Heart left ventricle (tissue), 16 donors: Measurements from ENCODE around the gene SLC6A11. TPM values are rescaled to one million over a fixed set of nuclear protein-coding genes. Genes with fewer than 3 reads are reported as not detected.

Source experiments
- ATAC-seq, 4 donors: fragments of 200-7000 bp; cut with Tn5 transposase; one replicate each; pipeline ENCODE4 v1.9.1; 2020 to 2022; ENCODE audit warnings: moderate library complexity in 4 of 4, mild to moderate bottlenecking in 3 of 4, moderate number of reproducible peaks in 1 of 4
- DNase-seq, 5 donors: peaks; one replicate each; pipeline ENCODE4 v3.0.0-alpha.2; 2020
- H3K27ac ChIP-seq, 12 donors: fragments of 200-600 bp; sonication (generic) in 4 of 12; one replicate each; pipeline versions ENCODE4 v1.5.0 to v1.8.0; 2016 to 2022; ENCODE audit warnings: mild to moderate bottlenecking in 2 of 12
- H3K27me3 ChIP-seq, 9 donors: fragments of 200-600 bp; sonication (generic) in 2 of 9; one replicate each; pipeline versions ENCODE4 v1.5.1 to v1.8.0; 2016 to 2022; ENCODE audit warnings: mild to moderate bottlenecking in 3 of 9
- H3K36me3 ChIP-seq, 9 donors: fragments of 200-600 bp; sonication (generic) in 2 of 9; one replicate each; pipeline versions ENCODE4 v1.5.0 to v1.8.0; 2018 to 2022; ENCODE audit warnings: mild to moderate bottlenecking in 2 of 9
- H3K4me1 ChIP-seq, 12 donors: fragments of 200-600 bp; sonication (generic) in 4 of 12; one replicate each; pipeline versions ENCODE4 v1.5.0 to v1.8.0; 2016 to 2022; ENCODE audit warnings: mild to moderate bottlenecking in 3 of 12
- H3K4me3 ChIP-seq, 12 donors: fragments of 200-600 bp; sonication (generic) in 4 of 12; one replicate each; pipeline versions ENCODE4 v1.5.0 to v1.8.0; 2017 to 2022; ENCODE audit warnings: mild to moderate bottlenecking in 9 of 12, moderate library complexity in 4 of 12
- H3K9me3 ChIP-seq, 12 donors: fragments of 200-600 bp; sonication (generic) in 4 of 12; one replicate each; pipeline versions ENCODE4 v1.5.0 to v1.8.0; 2016 to 2022; ENCODE audit warnings: mild to moderate bottlenecking in 1 of 12
- CTCF ChIP-seq, 12 donors: fragments of 200-600 bp; sonication (generic) in 4 of 12; IDR thresholded peaks; one replicate each; pipeline versions ENCODE4 v1.5.0 to v1.8.0; 2018 to 2022; ENCODE audit warnings: antibody characterized with exemption in 12 of 12, mild to moderate bottlenecking in 5 of 12
- POLR2A ChIP-seq, 2 donors: fragments of 450-650 bp; IDR thresholded peaks; one replicate each; pipeline ENCODE4 v1.6.1; 2017; ENCODE audit warnings: antibody characterized with exemption in 2 of 2, mild to moderate bottlenecking in 2 of 2, moderate library complexity in 2 of 2
- WGBS, 4 donors: extraction: QIAGEN DNeasy Blood & Tissue Kit in 2 of 4; methylation state at CpG; one replicate each; pipeline versions ENCODE4 v1.1.5 to v1.1.7; 2013 to 2018; 5-methylcytosine and 5-hydroxymethylcytosine counted together
- intact Hi-C, 10 donors: fragments of 100-400 bp; cut with DNase I; formaldehyde crosslinking; loops; one replicate each; pipeline versions ENCODE4 v1.11.1 to v1.14.2; 2022
- polyA plus RNA-seq, 2 donors: library from polyadenylated mRNA; stranded (reverse); fragments of 200-250 nt; gene quantifications; one replicate each; pipeline ENCODE4 v1.2.3, GENCODE V29; 2013
- total RNA-seq, 9 donors: library from RNA; depleted of rRNA in 2 of 9; stranded (reverse); fragments of >200 nt in 2 of 9; fragmentation: NEBNext Ultra II Directional in 3 of 9; extraction: Animal tissue kit (Norgen Biotek cat#: 25700) in 3 of 9; gene quantifications; one replicate each; pipeline versions ENCODE4 v1.1.0 to v1.2.4, GENCODE V29; 2016 to 2023
- donor health status: ischemic (EF 13 %, LVEDD 7.1; RV severe dilation, severe dysfunction).
- donor health status: healthy with polysubstance abuse.
- donor health status: DM: no; HTN: yes; CAD: no.
- donor health status: DM: no; HTN: no; CAD: no.
- donor health status: ischemic (EF 25% LVEDD 6.9; RV normal size, moderate dysfunction).
- donor health status: ischemic (EF 25% LVEDD 5.7; RV mildly dilated, moderate dysfunction).
- donor health status: healthy.
- donor health status: DM: yes; HTN: yes; CAD: no.
- donor health status: ischemic (EF 35%, LVEDD 5.7; RV mildly dilated, moderate dysfunction).
- donor health status: nonischemic (EF 11% LVEDD 7.7; RV severe dilation, severe dysfunction).
- donor health status: DM: yes; HTN: yes; CAD: no.
- donor health status: PGD.
- donor health status: ischemic (EF 29% LVEDD 5.4; RV normal size, mild dysfunction).
- donor health status: nonischemic (EF 23%, LVEDD 6.1; RV moderate dilation, normal function).

The SLC6A11 gene
- total and polyA plus RNA-seq, 11 donors = not detected

GRCh38 chr3:10843378-10843777, 27.4 kb downstream of the SLC6A11 start:
- intact Hi-C loops = no loop called here
- DNase-seq (no peak), ATAC-seq (no peak)
- Histone ChIP-seq H3K27ac (no peak overlapping the region), H3K4me1 (peaks cover 0 to 17% (median 0%) of the 10 kb centered on the region in 12 donors), H3K36me3 (no peaks in the 10 kb centered on the region), H3K27me3 (peaks cover 0 to 41% (median 0%) of the 10 kb centered on the region in 9 donors), H3K4me3 (no peak overlapping the region), H3K9me3 (no peaks in the 10 kb centered on the region)
- 80 to 84% (median 83%) methylated on average over 3 of the region's 3 CpGs for WGBS, 4 donors
- TF ChIP-seq CTCF (IDR thresholded peaks at IDR 0.05) (no peak), POLR2A (IDR thresholded peaks at IDR 0.05) (no peak)

GRCh38 chr3:10845001-10845761, 29.2 kb downstream of the SLC6A11 start:
- Histone ChIP-seq H3K27me3 (peaks cover 0 to 32% (median 0%) of the 10 kb centered on the region in 9 donors), H3K27ac (peak overlapping the region in 1 of 12 donors; percentile 68), H3K4me1 (peaks cover 0 to 17% (median 0%) of the 10 kb centered on the region in 12 donors), H3K36me3 (no peaks in the 10 kb centered on the region), H3K4me3 (no peak overlapping the region), H3K9me3 (no peaks in the 10 kb centered on the region)
- TF ChIP-seq POLR2A (IDR thresholded peaks at IDR 0.05) = no peak
- WGBS, 4 donors = 59 to 65% (median 63%) methylated on average over 6 of the region's 6 CpGs
- DNase-seq = peak in 1 of 5 donors; percentile 40
- ATAC-seq = peak in 3 of 4 donors; percentile 43 to 62 (median 59)
- intact Hi-C loops = no loop called here

GRCh38 chr3:10845839-10846656, 30.0 kb downstream of the SLC6A11 start:
- ATAC-seq (peak in 3 of 4 donors; percentile 61 to 71 (median 66)), DNase-seq (peak in 1 of 5 donors; percentile 33)
- intact Hi-C loops = no loop called here
- no peak for TF ChIP-seq CTCF (IDR thresholded peaks at IDR 0.05)
- TF ChIP-seq POLR2A (IDR thresholded peaks at IDR 0.05) = no peak
- no peaks in the 10 kb centered on the region for H3K36me3 ChIP-seq
- no peak overlapping the region for H3K4me3 ChIP-seq
- peaks cover 0 to 25% (median 0%) of the 10 kb centered on the region in 9 donors for H3K27me3 ChIP-seq
- H3K4me1 ChIP-seq = peaks cover 0 to 17% (median 0%) of the 10 kb centered on the region in 12 donors
- peak overlapping the region in 1 of 12 donors; percentile 68 for H3K27ac ChIP-seq
- 79 to 87% (median 81%) methylated on average over 5 of the region's 5 CpGs for WGBS, 4 donors
- no peaks in the 10 kb centered on the region for H3K9me3 ChIP-seq

- 79 to 90% (median 83%) methylated on average over 4 of the region's 4 CpGs for WGBS, 4 donors
- Histone ChIP-seq H3K4me1 (peaks cover 0 to 17% (median 0%) of the 10 kb centered on the region in 12 donors), H3K36me3 (no peaks in the 10 kb centered on the region), H3K27ac (peak overlapping the region in 1 of 12 donors; percentile 68), H3K27me3 (peaks cover 0 to 22% (median 0%) of the 10 kb centered on the region in 9 donors), H3K9me3 (no peaks in the 10 kb centered on the region), H3K4me3 (no peak overlapping the region)
- DNase-seq (no peak), ATAC-seq (no peak)
- intact Hi-C loops = no loop called here
- TF ChIP-seq POLR2A (IDR thresholded peaks at IDR 0.05) (no peak), CTCF (IDR thresholded peaks at IDR 0.05) (no peak)
Observed at GRCh38 chr3:10846657-10846975, 30.6 kb downstream of the SLC6A11 start.
